Endothelial cell (in vitro differentiated cells): ENCODE measurements around the gene AP1B1. TPM values are rescaled to one million over a fixed set of nuclear protein-coding genes. Genes with fewer than 3 reads are reported as not detected.
A peak's percentile ranks its signal among the peaks of the same experiment; 100 is the strongest.

Experiments
- DNase-seq: peaks from one replicate; pipeline ENCODE4 v3.0.0; 2021; ENCODE audit warnings: low spot score
- H3K27ac Mint-ChIP-seq: one replicate; pipeline ENCODE4 v1.8.0; 2021; ENCODE audit warnings: mixed read lengths, inconsistent platforms; ENCODE audit not compliant: unreplicated experiment
- H3K27me3 Mint-ChIP-seq: one replicate; pipeline ENCODE4 v1.8.0; 2021; ENCODE audit warnings: mild to moderate bottlenecking, moderate library complexity, mixed read lengths, inconsistent platforms; ENCODE audit not compliant: unreplicated experiment
- H3K36me3 Mint-ChIP-seq: one replicate; pipeline ENCODE4 v1.8.0; 2021; ENCODE audit warnings: mild to moderate bottlenecking, low read depth, mixed read lengths, inconsistent platforms; ENCODE audit not compliant: unreplicated experiment
- H3K4me1 Mint-ChIP-seq: one replicate; pipeline ENCODE4 v1.8.0; 2021; ENCODE audit warnings: mild to moderate bottlenecking, mixed read lengths, inconsistent platforms; ENCODE audit not compliant: unreplicated experiment
- H3K4me3 Mint-ChIP-seq: one replicate; pipeline ENCODE4 v1.8.0; 2021; ENCODE audit warnings: mild to moderate bottlenecking, mixed read lengths, inconsistent platforms; ENCODE audit not compliant: unreplicated experiment
- H3K9me3 Mint-ChIP-seq: one replicate; pipeline ENCODE4 v1.8.0; 2021; ENCODE audit warnings: mixed read lengths, inconsistent platforms; ENCODE audit not compliant: unreplicated experiment
- CTCF ChIP-seq: fragments of 200-600 bp; sonication (generic); IDR thresholded peaks from one replicate; pipeline ENCODE4 v1.5.0; 2021; ENCODE audit warnings: antibody characterized with exemption; ENCODE audit not compliant: unreplicated experiment
- total RNA-seq: library from RNA; stranded (reverse); fragmentation: NEBNext Ultra II Directional; extraction: Animal tissue kit (Norgen Biotek cat#: 25700); gene quantifications from one replicate; pipeline ENCODE4 v1.2.1, GENCODE V29; 2021; ENCODE audit not compliant: unreplicated experiment

The AP1B1 gene
- total RNA-seq, 1 donor from 2014 or later = 316 TPM

GRCh38 chr22:29386708-29387107 lies 1.7 kb downstream of the AP1B1 start:
- no peaks in the 10 kb centered on the region for H3K9me3 Mint-ChIP-seq
- H3K4me1 Mint-ChIP-seq = peaks cover 61% of the 10 kb centered on the region
- H3K36me3 Mint-ChIP-seq = peaks cover 34% of the 10 kb centered on the region
- no peak for DNase-seq
- peak overlapping the region; percentile 94 for H3K4me3 Mint-ChIP-seq
- H3K27ac Mint-ChIP-seq = peak overlapping the region; percentile 57
- no peak for TF ChIP-seq CTCF
- peaks cover 4% of the 10 kb centered on the region for H3K27me3 Mint-ChIP-seq

GRCh38 chr22:29385748-29386147 lies 2.6 kb downstream of the AP1B1 start:
- DNase-seq = no peak
- Mint-ChIP-seq H3K27ac (no peak overlapping the region), H3K36me3 (peaks cover 42% of the 10 kb centered on the region), H3K9me3 (no peaks in the 10 kb centered on the region), H3K27me3 (peaks cover 7% of the 10 kb centered on the region), H3K4me3 (peak overlapping the region; percentile 76), H3K4me1 (peaks cover 64% of the 10 kb centered on the region)
- TF ChIP-seq CTCF = no peak

GRCh38 chr22:29385151-29385704 lies 3.1 kb downstream of the AP1B1 start:
- peaks cover 47% of the 10 kb centered on the region for H3K36me3 Mint-ChIP-seq
- H3K27me3 Mint-ChIP-seq = peaks cover 10% of the 10 kb centered on the region
- H3K27ac Mint-ChIP-seq = no peak overlapping the region
- no peak for TF ChIP-seq CTCF
- no peaks in the 10 kb centered on the region for H3K9me3 Mint-ChIP-seq
- H3K4me1 Mint-ChIP-seq = peaks cover 69% of the 10 kb centered on the region
- H3K4me3 Mint-ChIP-seq = peak overlapping the region; percentile 76
- no peak for DNase-seq

GRCh38 chr22:29383740-29384139 lies 4.6 kb downstream of the AP1B1 start:
- Mint-ChIP-seq H3K27ac (no peak overlapping the region), H3K4me3 (no peak overlapping the region), H3K9me3 (no peaks in the 10 kb centered on the region), H3K27me3 (peaks cover 12% of the 10 kb centered on the region), H3K4me1 (peaks cover 81% of the 10 kb centered on the region), H3K36me3 (peaks cover 54% of the 10 kb centered on the region)
- TF ChIP-seq CTCF = no peak
- DNase-seq = no peak

GRCh38 chr22:29382580-29383302 lies 5.6 kb downstream of the AP1B1 start:
- Mint-ChIP-seq H3K27me3 (peaks cover 10% of the 10 kb centered on the region), H3K4me1 (peaks cover 83% of the 10 kb centered on the region), H3K4me3 (peak overlapping the region; percentile 81), H3K27ac (peak overlapping the region; percentile 96), H3K9me3 (no peaks in the 10 kb centered on the region), H3K36me3 (peaks cover 53% of the 10 kb centered on the region)
- DNase-seq = no peak
- TF ChIP-seq CTCF = no peak
